Measurements from ENCODE around the gene STK32C.

STK32C gene

GRCh38 chr10:132247943-132248342 lies 59.8 kb downstream of the STK32C start:
- DNase-seq (ENCODE audit: low read depth), result no peak

GRCh38 chr10:132246296-132246695 lies 61.5 kb downstream of the STK32C start:
- no peak for DNase-seq (ENCODE audit: low read depth)

GRCh38 chr10:132245056-132245455 lies 62.7 kb downstream of the STK32C start:
- no peak for DNase-seq (ENCODE audit: low read depth)

GRCh38 chr10:132243626-132244025 lies 64.1 kb downstream of the STK32C start:
- DNase-seq (ENCODE audit: low read depth), result no peak

- DNase-seq (ENCODE audit: low read depth), result no peak
Measured at GRCh38 chr10:132243141-132243540, 64.6 kb downstream of the STK32C start.

GRCh38 chr10:132242103-132242840 lies 65.5 kb downstream of the STK32C start:
- DNase-seq (ENCODE audit: low read depth), result no peak

GRCh38 chr10:132241496-132241895 lies 66.3 kb downstream of the STK32C start:
- DNase-seq (ENCODE audit: low read depth), result no peak

GRCh38 chr10:132241086-132241485 lies 66.7 kb downstream of the STK32C start:
- DNase-seq (ENCODE audit: low read depth), result no peak

GRCh38 chr10:132240581-132240980 lies 67.2 kb downstream of the STK32C start:
- no peak for DNase-seq (ENCODE audit: low read depth)

- no peak for DNase-seq (ENCODE audit: low read depth)
Measured at GRCh38 chr10:132240156-132240555, 67.6 kb downstream of the STK32C start.

GRCh38 chr10:132239126-132240031 lies 68.4 kb downstream of the STK32C start:
- no peak for DNase-seq (ENCODE audit: low read depth)

GRCh38 chr10:132238371-132239125 lies 69.2 kb downstream of the STK32C start:
- no peak for DNase-seq (ENCODE audit: low read depth)

- DNase-seq (ENCODE audit: low read depth), result no peak
Measured at GRCh38 chr10:132237871-132238270, 69.9 kb downstream of the STK32C start.

- DNase-seq (ENCODE audit: low read depth), result no peak
Measured at GRCh38 chr10:132237396-132237795, 70.4 kb downstream of the STK32C start.

GRCh38 chr10:132236881-132237280 lies 70.9 kb downstream of the STK32C start:
- no peak for DNase-seq (ENCODE audit: low read depth)

- DNase-seq (ENCODE audit: low read depth), result no peak
Measured at GRCh38 chr10:132236161-132236560, 71.6 kb downstream of the STK32C start.

GRCh38 chr10:132234860-132235259 lies 72.9 kb downstream of the STK32C start:
- no peak for DNase-seq (ENCODE audit: low read depth)

- no peak for DNase-seq (ENCODE audit: low read depth)
Measured at GRCh38 chr10:132233501-132234085, 74.2 kb downstream of the STK32C start.

GRCh38 chr10:132232981-132233380 lies 74.8 kb downstream of the STK32C start:
- DNase-seq (ENCODE audit: low read depth), result no peak

- DNase-seq (ENCODE audit: low read depth), result no peak
Measured at GRCh38 chr10:132232023-132232951, 75.5 kb downstream of the STK32C start.

- DNase-seq (ENCODE audit: low read depth), result no peak
Measured at GRCh38 chr10:132231656-132232022, 76.1 kb downstream of the STK32C start.

All from iris pigment epithelial cell (primary cell).